ENCODE measurements around the gene UBE2E1. TPM values are rescaled to one million over a fixed set of nuclear protein-coding genes. Genes with fewer than 3 reads are reported as not detected.

UBE2E1 gene
- polyA plus RNA-seq, 3 donors, result 156 to 163 (median 160) TPM

DNA sequence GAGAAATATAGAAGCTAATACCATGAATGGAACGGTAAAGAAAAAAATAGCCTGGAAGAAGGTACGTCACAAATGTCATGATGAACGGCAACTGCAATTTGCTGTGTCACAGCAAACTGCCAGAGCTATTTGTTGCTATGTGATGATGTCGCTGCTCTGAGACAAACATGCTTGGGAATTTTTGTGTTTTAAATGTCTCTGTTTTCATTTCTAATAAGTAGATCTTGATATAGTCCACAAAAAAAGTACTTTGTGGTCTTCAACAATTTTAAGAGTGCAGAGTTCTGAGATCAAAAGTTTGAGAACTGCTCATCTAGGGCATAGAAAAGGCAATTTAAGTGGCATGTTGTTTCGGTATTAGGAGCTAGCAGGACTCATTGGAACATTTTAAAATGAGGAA, 135.0 kb downstream of the UBE2E1 start:
- DNase-seq (ENCODE audit: low read depth in 3 of 3, low spot score in 2 of 3), result no peak

Other genes starting within 250 kb of the UBE2E1 start
- 10 to 100 TPM; 18.6 to 19.6 (median 18.7) TPM for gene NKIRAS1, start 111.0 kb downstream of the UBE2E1 start, polyA plus RNA-seq (ENCODE audit: insufficient read length in 3 of 3)
- gene RPL15, start 111.2 kb downstream of the UBE2E1 start, polyA plus RNA-seq (ENCODE audit: insufficient read length in 3 of 3), result 1,000 to 10,000 TPM; 2,038 to 2,171 (median 2,160) TPM
- gene NR1D2, start 139.3 kb downstream of the UBE2E1 start, polyA plus RNA-seq (ENCODE audit: insufficient read length in 3 of 3), result 10 to 100 TPM; 42.5 to 50.0 (median 43.0) TPM

Data from right renal cortex interstitium (tissue), 3 donors.